B cell (primary cell): Measurements from ENCODE around the gene TIMMDC1. TPM values are rescaled to one million over a fixed set of nuclear protein-coding genes. Genes with fewer than 3 reads are reported as not detected.
A peak's percentile ranks its signal among the peaks of the same experiment; 100 is the strongest.

Experiments used
- ATAC-seq: fragments of 200-7000 bp; cut with Tn5 transposase; one replicate; pipeline ENCODE4 v1.10.0; 2021; ENCODE audit warnings: low read depth, mild to moderate bottlenecking, moderate number of reproducible peaks, moderate library complexity
- CTCF ChIA-PET: fragments of 350-600 bp; sonication (Branson Sonifier 250); formaldehyde crosslinking; loops from one replicate; lab custom pipeline; 2021; ENCODE audit warnings: antibody characterized with exemption, inconsistent platforms; lab: Charles Lee
- POLR2A ChIA-PET: fragments of 350-600 bp; sonication (Branson Sonifier 250); formaldehyde crosslinking; loops from one replicate; lab custom pipeline; 2021; ENCODE audit warnings: antibody characterized with exemption; lab: Charles Lee
- DNase-seq: peaks from one replicate; pipeline ENCODE4 v3.0.0; 2013
- H2AFZ ChIP-seq: 2 replicates; pipeline ENCODE4 v1.6.1; 2012; ENCODE audit warnings: mild to moderate bottlenecking, low read depth, low read length; ENCODE audit not compliant: insufficient read depth, poor library complexity, severe bottlenecking
- H3K27ac ChIP-seq, 2 donors: 1 replicate in 1 of 2; 2 replicates in 1 of 2; pipeline ENCODE4 v1.5.1; 2012 to 2013; ENCODE audit warnings: low read length in 2 of 2, mild to moderate bottlenecking in 2 of 2, moderate library complexity in 1 of 2
- H3K27me3 ChIP-seq, 4 experiments: fragments of 200-600 bp in 1 of 4; sonication (generic) in 1 of 4; replicated peaks in 1 of 4; 1 replicate in 2 of 4; 2 replicates in 2 of 4; pipeline versions ENCODE4 v1.6.1 to v1.7.0; 2013 to 2016; ENCODE audit warnings: low read length in 3 of 4, mild to moderate bottlenecking in 2 of 4, mixed read lengths in 1 of 4, moderate library complexity in 1 of 4; ENCODE audit not compliant: insufficient read depth in 4 of 4, control insufficient read depth in 3 of 4; ENCODE audit errors: control extremely low read depth in 1 of 4
- H3K36me3 ChIP-seq, 2 experiments: replicated peaks in 1 of 2; 1 replicate in 1 of 2; 2 replicates in 1 of 2; pipeline versions ENCODE4 v1.6.1 to v1.7.1; 2013; ENCODE audit warnings: low read length in 1 of 2; ENCODE audit not compliant: insufficient read depth in 2 of 2, control insufficient read depth in 1 of 2; ENCODE audit errors: control extremely low read depth in 1 of 2, extremely low read depth in 1 of 2
- H3K4me1 ChIP-seq, 2 donors: fragments of 200-600 bp in 1 of 2; sonication (generic) in 1 of 2; 1 replicate in 1 of 2; 2 replicates in 1 of 2; pipeline versions ENCODE4 v1.5.1 to v1.6.1; 2013 to 2017; ENCODE audit warnings: low read length in 2 of 2; ENCODE audit not compliant: control insufficient read depth in 2 of 2, insufficient read depth in 2 of 2
- H3K4me2 ChIP-seq: replicated peaks from 2 replicates; pipeline ENCODE3; 2012; ENCODE audit warnings: mild to moderate bottlenecking, low read depth, low read length; ENCODE audit not compliant: poor library complexity, severe bottlenecking
- H3K4me3 ChIP-seq, 5 experiments: fragments of 200-600 bp in 1 of 5; sonication (generic) in 1 of 5; 1 replicate in 3 of 5; 2 replicates in 2 of 5; pipeline versions ENCODE4 v1.5.1 to v1.7.0; 2011 to 2016; ENCODE audit warnings: low read length in 4 of 5, mild to moderate bottlenecking in 4 of 5, low read depth in 2 of 5, control low read depth in 1 of 5, moderate library complexity in 1 of 5; ENCODE audit not compliant: insufficient read depth in 1 of 5; ENCODE audit errors: control extremely low read depth in 1 of 5, extremely low read depth in 1 of 5
- H3K79me2 ChIP-seq: fragments of 200-600 bp; sonication (generic); one replicate; pipeline ENCODE4 v1.6.0; 2016; ENCODE audit warnings: low read length; ENCODE audit not compliant: control insufficient read depth, insufficient read depth
- H3K9ac ChIP-seq: fragments of 200-600 bp; sonication (generic); 2 replicates; pipeline ENCODE4 v1.6.1; 2017; ENCODE audit warnings: mild to moderate bottlenecking, low read length, moderate library complexity
- H3K9me3 ChIP-seq, 3 donors: one replicate each; pipeline versions ENCODE4 v1.6.1 to v1.7.1; 2013; ENCODE audit warnings: low read length in 2 of 3; ENCODE audit not compliant: control insufficient read depth in 2 of 3, insufficient read depth in 1 of 3; ENCODE audit errors: control extremely low read depth in 1 of 3
- H4K20me1 ChIP-seq: 2 replicates; pipeline ENCODE4 v1.6.0; 2012; ENCODE audit warnings: mild to moderate bottlenecking, low read length; ENCODE audit not compliant: insufficient read depth, control insufficient read depth, poor library complexity, severe bottlenecking
- H3K27ac Mint-ChIP-seq: one replicate; pipeline ENCODE4 v1.8.0; 2021; ENCODE audit warnings: mixed read lengths
- H3K27me3 Mint-ChIP-seq: one replicate; pipeline ENCODE4 v1.8.0; 2021; ENCODE audit warnings: mixed read lengths
- H3K4me1 Mint-ChIP-seq: one replicate; pipeline ENCODE4 v1.8.0; 2021; ENCODE audit warnings: mixed read lengths
- H3K4me3 Mint-ChIP-seq: one replicate; pipeline ENCODE4 v1.8.0; 2021; ENCODE audit warnings: mixed read lengths
- H3K9me3 Mint-ChIP-seq: one replicate; pipeline ENCODE4 v1.8.0; 2022; ENCODE audit warnings: mixed read lengths; ENCODE audit not compliant: insufficient read depth
- CTCF ChIP-seq: fragments of 200-600 bp; IDR thresholded peaks from one replicate; pipeline ENCODE4 v1.8.0; 2022; ENCODE audit warnings: antibody characterized with exemption, mild to moderate bottlenecking
- EZH2 ChIP-seq: IDR thresholded peaks from 2 replicates; pipeline ENCODE4 v1.6.1; 2012; ENCODE audit warnings: borderline replicate concordance, low read depth, mild to moderate bottlenecking, moderate library complexity, low read length; ENCODE audit not compliant: insufficient read depth, poor library complexity, severe bottlenecking
- WGBS: methylation state at CpG from one replicate; pipeline ENCODE4 v1.1.5; 2013; ENCODE audit warnings: missing lambda C conversion rate; ENCODE audit not compliant: insufficient coverage; 5-methylcytosine and 5-hydroxymethylcytosine counted together
- intact Hi-C: fragments of 100-400 bp; cut with micrococcal nuclease; formaldehyde crosslinking; loops from one replicate; pipeline ENCODE4 v1.10.0; 2022
- polyA plus RNA-seq: library from polyadenylated mRNA; depleted of rRNA; stranded (reverse); fragments of >200 nt; gene quantifications from 2 replicates; pipeline ENCODE4 v1.2.3, GENCODE V29; 2012
- total RNA-seq, 2 donors: library from RNA; stranded (reverse); fragments of 120-200 nt in 1 of 2; gene quantifications; 1 replicate in 1 of 2; 2 replicates in 1 of 2; pipeline versions ENCODE4 v1.2.3 to v1.2.4, GENCODE V29; 2013 to 2022

Gene TIMMDC1
- total and polyA plus RNA-seq, 2 donors (not counting 1 experiment from before 2014, with no cell fraction given): 50.5 to 58.5 TPM

GRCh38 chr3:119463171-119464169 lies 34.9 kb upstream of the TIMMDC1 start, which contains the start of gene TMEM39A:
Gene TMEM39A (minus strand): TSS chr3:119463615. CDS start chr3:119462074, 1,541 bp downstream.
- Mint-ChIP-seq H3K4me3 (peak within 1 kb of the TSS; percentile 96), H3K27ac (peak within 1 kb of the TSS; percentile 99), H3K27me3 (no peaks in the 10 kb centered on the region), H3K9me3 (no peaks in the 10 kb centered on the region), H3K4me1 (peaks cover 37% of the 10 kb centered on the region)
- Histone ChIP-seq H3K9me3 (no peaks in the 10 kb centered on the region), H2AFZ (peak within 1 kb of the TSS; percentile 82), H3K4me2 (peak within 1 kb of the TSS; percentile 88), H3K4me1 (peaks cover 24 to 25% of the 10 kb centered on the region in 2 donors), H3K36me3 (peaks cover 2 to 26% of the 10 kb centered on the region in 2 experiments), H3K4me3 (peak within 1 kb of the TSS; percentile 76 to 99 (median 85)), H3K79me2 (peaks cover 37% of the 10 kb centered on the region), H4K20me1 (no peaks in the 10 kb centered on the region), H3K27me3 (no peaks in the 10 kb centered on the region), H3K27ac (peak within 1 kb of the TSS; percentile 68 to 88), H3K9ac (peak within 1 kb of the TSS; percentile 82)
- DNase-seq: peak; percentile 99
- peak; percentile 87 for ATAC-seq
- ChIA-PET CTCF (interaction anchor here (1.4 to 2.9 kb wide), 3 partner anchors 35 to 218 kb away, joined by 5 to 16 read pairs (median 8); partner anchors contain the start of gene TIMMDC1), POLR2A (interaction anchor here (0.6 to 2.4 kb wide), 8 partner anchors 10 to 342 kb away, joined by 3 to 14 read pairs (median 4); partner anchors contain the start of genes CD80 and TIMMDC1)
- TF ChIP-seq CTCF (no peak), EZH2 (no peak)
- under 1% methylated on average over 45 of the region's 51 CpGs for WGBS
- intact Hi-C loops: loop anchor here (1.0 to 10.0 kb wide), 10 partner anchors 35 to 632 kb away; partner anchors contain the start of genes B4GALT4, CD80, CFAP91 and COX17
